ENCODE results near the gene STPG3.

Gene STPG3

GRCh38 chr9:137271696-137272076 is 20.6 kb downstream of the STPG3 start:
- TF ChIP-seq TAF1 (IDR thresholded peaks at IDR 0.05; ENCODE audit: borderline replicate concordance, insufficient read depth, low read length) (no peak), POLR2AphosphoS5 (IDR thresholded peaks at IDR 0.05; ENCODE audit: low read depth, low read length) (no peak), REST (IDR thresholded peaks at IDR 0.05; ENCODE audit: insufficient read depth in 1 of 2, low read depth in 2 of 2, low read length in 2 of 2) (no peak), FOXP2 (optimal IDR thresholded peaks at IDR 0.05; ENCODE audit: borderline replicate concordance, extremely low read depth, extremely low read length, insufficient read depth) (no peak), SIN3A (IDR thresholded peaks at IDR 0.05; ENCODE audit: borderline replicate concordance, insufficient read depth, low read length) (no peak)

DNA sequence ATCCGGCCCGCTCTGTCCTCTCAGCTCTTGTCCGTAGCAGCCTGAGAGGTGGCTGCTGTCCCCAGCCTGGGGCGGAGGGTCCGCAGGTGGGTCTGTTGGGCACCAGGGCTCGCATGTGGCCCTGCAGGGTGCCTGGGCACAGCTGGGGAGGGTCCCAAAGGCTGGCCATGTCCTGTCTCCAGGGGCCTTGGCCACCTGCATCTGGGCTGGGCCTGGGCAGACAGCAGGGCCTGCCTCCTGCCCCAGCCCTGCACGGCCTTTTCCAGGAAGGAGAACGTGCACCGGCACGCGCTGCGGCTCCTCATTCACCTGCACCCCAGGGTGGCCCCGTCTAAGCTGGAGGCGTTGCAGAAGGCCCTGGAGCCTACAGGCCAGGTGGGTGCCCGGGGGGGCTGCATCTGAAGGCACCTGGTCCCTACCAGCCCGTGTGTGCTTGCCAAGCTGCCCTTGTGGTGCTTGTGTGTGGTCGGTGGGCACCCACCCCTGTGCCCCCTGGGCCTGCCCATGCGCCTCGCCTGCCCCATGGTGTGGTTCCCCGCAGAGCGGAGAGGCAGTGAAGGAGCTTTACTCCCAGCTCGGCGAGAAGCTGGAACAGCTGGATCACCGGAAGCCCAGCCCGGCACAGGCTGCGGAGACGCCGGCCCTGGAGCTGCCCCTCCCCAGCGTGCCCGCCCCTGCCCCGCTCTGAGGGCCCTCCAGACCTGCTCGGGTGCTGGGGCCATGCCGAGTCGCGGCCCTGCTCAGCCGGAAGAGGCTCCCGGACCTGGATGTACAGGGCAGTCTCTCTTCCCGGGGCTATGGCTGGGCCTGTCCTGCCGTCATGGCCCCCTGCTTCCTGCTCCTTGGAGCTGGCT is 21.4 kb downstream of the STPG3 start:
- no peak for TF ChIP-seq TAF1 (IDR thresholded peaks at IDR 0.05; ENCODE audit: borderline replicate concordance, insufficient read depth, low read length)

GRCh38 chr9:137273095-137273490 is 22.0 kb downstream of the STPG3 start:
- TF ChIP-seq TAF1 (IDR thresholded peaks at IDR 0.05; ENCODE audit: borderline replicate concordance, insufficient read depth, low read length) (no peak), REST (IDR thresholded peaks at IDR 0.05; ENCODE audit: insufficient read depth in 1 of 2, low read depth in 2 of 2, low read length in 2 of 2) (no peak), FOXP2 (optimal IDR thresholded peaks at IDR 0.05; ENCODE audit: borderline replicate concordance, extremely low read depth, extremely low read length, insufficient read depth) (no peak), SIN3A (IDR thresholded peaks at IDR 0.05; ENCODE audit: borderline replicate concordance, insufficient read depth, low read length) (no peak), POLR2AphosphoS5 (IDR thresholded peaks at IDR 0.05; ENCODE audit: low read depth, low read length) (no peak)

DNA sequence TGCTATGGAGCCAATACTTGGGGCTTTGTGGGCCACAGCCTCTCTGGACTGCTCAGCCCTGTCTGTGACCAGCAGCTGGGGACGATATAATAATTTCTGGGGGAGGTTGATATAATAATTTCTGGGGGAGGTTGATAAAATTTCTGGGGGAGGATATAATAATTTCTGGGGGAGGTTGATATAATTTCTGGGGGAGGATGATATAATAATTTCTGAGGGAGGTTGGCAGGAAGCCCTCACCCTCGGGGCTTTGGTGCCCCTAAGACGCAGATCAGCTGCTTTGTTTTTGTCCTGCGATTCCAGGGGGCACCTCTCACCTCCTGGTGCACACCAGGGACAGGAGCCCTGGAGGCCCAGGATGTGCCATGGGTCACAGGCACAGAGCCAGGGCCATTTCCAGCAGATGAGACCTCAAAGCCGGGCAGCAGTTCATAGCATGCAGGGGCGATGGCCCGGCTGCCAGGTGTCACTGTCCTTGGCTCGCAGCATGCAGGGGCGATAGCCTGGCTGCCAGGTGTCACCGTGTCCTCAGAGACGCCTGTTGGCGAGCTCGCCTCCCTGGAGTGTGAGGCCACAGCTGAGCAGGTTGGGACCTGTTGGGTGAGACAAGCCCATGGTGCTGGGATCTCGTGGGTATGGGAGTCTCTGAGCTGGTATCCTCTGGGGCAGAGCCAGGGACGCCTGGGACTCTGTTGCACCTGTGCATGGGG is 22.7 kb downstream of the STPG3 start:
- TF ChIP-seq TAF1 (IDR thresholded peaks at IDR 0.05; ENCODE audit: borderline replicate concordance, insufficient read depth, low read length), result no peak
- no peak for TF ChIP-seq REST (IDR thresholded peaks at IDR 0.05; ENCODE audit: insufficient read depth in 1 of 2, low read depth in 2 of 2, low read length in 2 of 2)
- no peak for TF ChIP-seq SIN3A (IDR thresholded peaks at IDR 0.05; ENCODE audit: borderline replicate concordance, insufficient read depth, low read length)
- no peak for TF ChIP-seq POLR2AphosphoS5 (IDR thresholded peaks at IDR 0.05; ENCODE audit: low read depth, low read length)
- no peak for TF ChIP-seq FOXP2 (optimal IDR thresholded peaks at IDR 0.05; ENCODE audit: borderline replicate concordance, extremely low read depth, extremely low read length, insufficient read depth)

- no peak for TF ChIP-seq REST (IDR thresholded peaks at IDR 0.05; ENCODE audit: insufficient read depth in 1 of 2, low read depth in 2 of 2, low read length in 2 of 2)
- no peak for TF ChIP-seq POLR2AphosphoS5 (IDR thresholded peaks at IDR 0.05; ENCODE audit: low read depth, low read length)
- TF ChIP-seq TAF1 (IDR thresholded peaks at IDR 0.05; ENCODE audit: borderline replicate concordance, insufficient read depth, low read length), result no peak
- TF ChIP-seq SIN3A (IDR thresholded peaks at IDR 0.05; ENCODE audit: borderline replicate concordance, insufficient read depth, low read length), result no peak
- no peak for TF ChIP-seq FOXP2 (optimal IDR thresholded peaks at IDR 0.05; ENCODE audit: borderline replicate concordance, extremely low read depth, extremely low read length, insufficient read depth)
Measured at GRCh38 chr9:137275203-137275587, 24.1 kb downstream of the STPG3 start.

All from PFSK-1 (cell line).